ENCODE data around the gene ZMYND19.
"Not testable (repeated sequence)": the region's sequence is repeated elsewhere in the genome, so short reads cannot be mapped to it uniquely, and the experiment has no call there.

Gene ZMYND19

DNA sequence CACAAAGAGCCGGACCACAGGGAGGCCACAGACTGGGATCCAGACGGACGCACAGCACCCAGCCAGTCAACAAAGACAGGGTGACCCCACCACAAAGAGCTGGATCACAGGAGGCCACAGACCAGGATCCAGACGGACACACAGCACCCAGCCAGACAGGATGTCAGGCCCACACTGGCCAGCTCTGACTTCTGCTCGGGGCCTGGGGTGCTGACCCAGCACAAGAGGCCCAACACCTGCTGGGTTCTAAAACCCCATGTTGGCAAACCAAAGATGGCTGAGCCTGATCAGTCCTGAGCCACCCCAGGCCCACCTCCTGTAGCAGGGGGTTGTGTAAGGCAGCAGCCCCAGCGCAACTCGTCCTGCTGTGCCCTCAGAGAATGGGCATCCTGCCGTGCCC lies 6.4 kb downstream of the ZMYND19 start:
- no peak for DNase-seq

DNA sequence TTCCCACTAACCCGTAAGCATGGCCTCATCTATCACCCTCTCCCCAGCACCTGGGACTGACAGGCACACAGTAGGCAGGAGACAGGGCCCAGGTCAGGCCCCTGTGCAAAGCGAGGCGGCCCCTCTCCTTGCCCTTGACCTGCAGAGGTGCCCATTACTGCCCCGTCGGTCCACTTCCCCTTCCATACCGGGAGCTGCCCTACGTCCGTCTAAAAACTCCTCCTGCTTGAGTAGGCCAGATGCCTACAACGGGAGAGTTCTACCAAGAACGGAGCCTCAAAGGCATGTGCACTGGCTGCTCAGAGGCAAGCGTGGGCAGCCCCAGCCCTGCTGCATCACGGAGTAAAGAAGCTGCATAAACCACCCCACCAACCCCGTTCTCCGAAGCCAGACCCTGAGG lies 7.0 kb downstream of the ZMYND19 start:
- no peak for DNase-seq

- no peak for DNase-seq
Measured at GRCh38 chr9:137582286-137582860, 7.9 kb downstream of the ZMYND19 start.

DNA sequence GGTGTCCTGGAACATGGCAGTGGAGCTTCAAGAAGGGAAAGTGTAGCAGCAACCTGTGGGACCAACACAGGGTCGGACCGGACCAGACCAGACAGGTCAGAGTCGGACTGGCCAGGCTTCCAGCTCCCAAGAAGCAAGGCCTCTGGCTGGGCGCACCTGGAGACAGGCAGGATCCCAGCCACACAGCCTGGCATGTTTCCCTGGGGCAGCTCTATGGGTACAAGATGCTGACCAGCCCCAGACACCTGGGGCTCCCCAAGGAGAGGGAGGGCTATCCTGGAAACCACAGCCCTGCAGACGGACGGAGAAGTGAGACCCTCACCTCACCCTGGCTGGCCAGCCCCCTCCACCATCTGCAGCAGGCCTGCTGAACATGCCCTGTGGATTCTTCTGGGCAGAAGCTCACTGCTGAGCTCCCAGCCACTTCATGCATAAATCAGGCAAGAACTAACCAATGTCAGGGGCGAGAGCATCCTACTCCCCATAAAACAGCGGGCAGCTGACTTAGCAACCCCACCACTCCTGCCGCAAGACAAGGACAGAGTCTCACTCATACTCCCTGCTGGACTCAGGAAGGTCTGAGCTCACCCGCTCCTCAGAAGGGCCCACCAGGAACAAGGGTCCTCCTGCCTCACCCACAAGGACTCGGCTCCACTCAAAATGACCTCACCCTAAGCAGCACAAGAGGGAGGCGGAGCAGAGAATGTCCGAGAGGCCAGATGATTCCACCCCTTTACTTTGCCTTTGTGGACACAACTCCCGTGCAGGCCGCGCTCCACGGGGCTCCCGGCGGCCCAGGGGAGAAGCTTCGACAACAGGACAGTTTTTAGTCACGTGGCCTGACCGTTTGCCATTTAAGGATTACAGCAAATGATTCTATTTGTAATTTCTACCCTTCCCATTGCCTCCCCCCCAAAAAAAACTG lies 8.7 kb downstream of the ZMYND19 start:
- no peak for DNase-seq

DNA sequence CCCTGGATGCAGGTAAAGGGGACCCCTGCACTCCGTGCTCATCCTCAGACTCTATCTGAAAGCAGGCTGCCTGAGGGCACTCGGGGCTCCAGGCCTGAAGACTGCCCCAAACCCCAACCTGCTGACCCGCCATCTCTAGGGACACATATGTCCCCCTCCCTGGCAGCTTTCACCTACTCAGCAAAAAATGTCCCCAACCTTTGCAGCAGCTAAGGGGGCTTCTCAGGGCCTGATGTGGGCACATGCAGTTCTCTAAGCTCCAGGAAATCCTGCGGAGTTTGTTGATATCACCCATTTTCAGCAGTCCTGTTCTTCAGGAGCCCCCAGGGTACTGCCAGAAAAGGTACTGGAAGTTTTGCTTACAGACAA lies 9.4 kb downstream of the ZMYND19 start:
- no peak for DNase-seq

DNA sequence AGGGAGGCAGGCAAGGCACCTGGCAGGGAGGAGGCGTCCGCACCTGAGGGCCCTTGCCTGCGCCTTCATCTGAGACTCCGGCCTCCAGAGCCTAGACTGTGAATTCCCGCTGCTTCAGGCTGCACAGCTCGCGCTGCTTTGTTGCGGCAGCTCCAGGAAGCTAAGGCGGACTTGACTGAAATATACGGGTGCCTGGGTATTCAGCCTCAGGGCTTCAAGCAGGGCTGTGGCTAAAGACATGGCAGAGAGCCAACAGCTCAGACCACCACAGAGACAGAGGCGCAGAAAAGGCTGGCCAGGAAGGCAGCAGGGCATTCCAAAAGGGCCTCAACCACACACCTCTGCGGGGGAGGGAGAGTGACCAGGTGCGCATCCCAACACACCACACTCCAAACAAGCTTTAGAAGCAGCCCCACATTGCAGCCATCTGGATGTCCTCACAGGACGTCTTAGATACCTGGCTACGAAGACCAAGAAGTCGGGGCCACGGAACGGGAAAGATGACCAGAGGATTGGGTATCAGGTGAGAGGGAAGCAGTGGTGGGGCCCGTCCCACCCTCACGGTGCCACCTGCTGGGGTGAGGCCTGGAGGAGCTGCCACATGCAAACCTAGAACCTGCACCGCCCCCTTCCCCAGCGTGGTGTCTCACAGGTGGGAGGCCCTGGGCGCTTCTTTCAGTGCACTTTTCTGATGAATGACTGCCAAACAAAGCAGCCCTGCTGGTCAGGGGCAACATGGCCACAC lies 9.9 kb downstream of the ZMYND19 start:
- DNase-seq = no peak

- DNase-seq = no peak
Measured at GRCh38 chr9:137579259-137579604, 11.1 kb downstream of the ZMYND19 start.

GRCh38 chr9:137578518-137579258 lies 11.6 kb downstream of the ZMYND19 start, which contains the start of gene DPH7:
Gene DPH7 (minus strand): TSS chr9:137578925. CDS start chr9:137578777, 148 bp downstream.
- peak; percentile 90 for DNase-seq

DNA sequence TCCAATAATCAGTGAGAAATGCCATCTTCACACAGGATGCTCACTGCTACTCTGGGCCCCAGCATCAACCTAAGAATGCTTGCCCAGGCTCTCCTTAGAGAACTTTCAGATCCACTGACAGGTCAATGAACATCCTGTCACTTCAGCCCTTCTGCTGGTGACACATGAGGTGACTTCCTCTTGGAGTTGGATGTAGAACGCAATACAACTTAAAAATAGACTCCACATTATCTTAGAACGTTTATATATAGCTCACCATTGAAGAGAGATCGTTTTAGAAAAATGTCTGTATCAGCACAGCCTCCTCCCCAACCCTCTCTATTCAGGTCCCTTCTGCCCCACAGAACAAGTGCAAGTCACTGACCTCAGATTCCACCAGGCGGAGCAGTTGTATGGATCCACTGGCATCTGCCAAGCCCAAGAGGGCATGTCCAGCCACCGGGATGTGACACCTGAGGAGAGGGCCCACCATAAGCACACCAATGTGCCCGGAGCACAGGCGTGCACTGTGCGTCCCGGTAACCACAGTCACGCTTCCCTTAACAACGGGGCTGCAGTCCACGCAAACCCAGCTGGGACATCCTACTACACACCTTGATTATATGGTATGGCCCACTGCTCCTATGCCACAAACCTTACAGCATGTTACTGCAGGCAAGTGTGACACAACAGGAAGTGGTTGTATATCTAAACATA lies 14.4 kb downstream of the ZMYND19 start:
- DNase-seq = no peak

DNA sequence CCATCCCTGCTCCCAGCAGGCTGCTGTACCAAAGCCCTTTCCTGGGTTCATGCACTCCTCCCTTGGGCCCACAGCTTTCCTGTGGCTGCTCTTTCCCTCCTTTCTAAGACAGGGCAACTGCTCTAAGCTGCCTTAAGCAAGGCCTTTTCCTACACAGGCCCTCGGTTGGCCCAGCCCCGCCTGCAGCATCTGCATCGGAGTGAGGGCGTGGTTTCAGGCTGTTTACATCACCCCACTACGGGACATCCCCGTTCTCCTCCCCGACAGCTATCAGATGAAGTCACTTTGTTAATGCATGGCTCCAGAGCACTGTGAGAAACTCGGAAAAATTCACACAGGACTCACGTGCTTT lies 15.0 kb downstream of the ZMYND19 start:
- DNase-seq = no peak

DNA sequence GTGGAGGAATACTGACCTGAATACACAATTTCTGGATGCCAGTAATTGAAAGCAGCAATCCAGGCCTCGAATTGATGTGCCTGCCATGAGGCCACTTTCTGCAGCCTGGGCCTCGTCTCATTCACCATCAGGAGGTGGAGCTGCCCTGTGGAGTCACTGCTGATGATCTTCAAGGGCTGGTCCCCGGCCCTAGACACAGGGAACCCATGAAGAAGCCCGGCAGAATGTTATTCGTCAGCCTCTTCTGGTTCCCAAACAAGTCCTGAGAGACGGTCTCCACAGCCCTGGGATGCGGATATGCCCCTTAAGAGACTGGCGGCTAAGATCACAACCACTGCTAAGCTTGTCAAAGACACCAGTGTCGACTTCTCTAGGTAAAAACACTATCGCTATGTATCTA lies 16.1 kb downstream of the ZMYND19 start:
- no peak for DNase-seq

DNA sequence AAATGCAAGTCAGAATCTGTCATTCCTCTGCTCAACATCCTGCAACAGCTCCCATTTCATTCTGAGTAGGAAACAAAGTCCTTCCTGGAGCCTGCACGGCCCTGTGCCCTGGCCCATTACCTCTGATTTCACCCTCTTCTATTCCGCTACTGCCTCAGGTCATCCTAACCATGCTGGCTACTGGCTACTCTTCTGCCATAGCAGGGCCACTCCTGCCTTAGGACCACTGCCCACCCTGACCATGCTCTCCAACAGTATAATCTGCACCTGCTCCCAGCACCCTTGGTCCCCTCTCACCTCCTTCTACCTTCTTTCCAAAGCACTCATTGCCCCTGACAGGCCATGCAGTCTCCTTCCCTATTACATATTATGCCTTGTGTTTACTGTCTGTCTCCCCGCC lies 19.7 kb downstream of the ZMYND19 start:
- DNase-seq = no peak

DNA sequence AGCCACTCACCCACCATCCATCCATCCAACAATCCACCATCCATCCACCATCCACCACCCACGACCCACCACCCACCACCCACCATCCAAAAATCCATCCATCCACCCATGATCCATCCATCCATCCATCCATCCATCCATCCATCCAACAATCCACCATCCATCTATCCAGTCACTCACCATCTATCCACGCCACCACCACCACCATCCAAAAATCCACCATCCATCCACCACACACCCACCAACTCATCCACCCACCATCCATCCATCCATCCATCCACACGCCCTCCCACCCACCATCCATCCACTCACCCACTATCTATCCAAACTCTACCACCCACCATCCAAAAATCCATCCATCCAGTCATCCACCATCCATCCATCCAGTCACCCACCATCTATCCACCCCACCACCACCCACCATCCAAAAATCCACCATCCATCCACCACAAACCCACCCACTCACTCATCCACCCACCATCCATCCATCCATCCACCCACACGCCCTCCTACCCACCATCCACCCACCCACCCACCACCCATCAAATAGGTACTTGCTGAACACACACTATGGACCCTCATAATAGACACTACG lies 20.6 kb downstream of the ZMYND19 start:
- no peak for DNase-seq

DNA sequence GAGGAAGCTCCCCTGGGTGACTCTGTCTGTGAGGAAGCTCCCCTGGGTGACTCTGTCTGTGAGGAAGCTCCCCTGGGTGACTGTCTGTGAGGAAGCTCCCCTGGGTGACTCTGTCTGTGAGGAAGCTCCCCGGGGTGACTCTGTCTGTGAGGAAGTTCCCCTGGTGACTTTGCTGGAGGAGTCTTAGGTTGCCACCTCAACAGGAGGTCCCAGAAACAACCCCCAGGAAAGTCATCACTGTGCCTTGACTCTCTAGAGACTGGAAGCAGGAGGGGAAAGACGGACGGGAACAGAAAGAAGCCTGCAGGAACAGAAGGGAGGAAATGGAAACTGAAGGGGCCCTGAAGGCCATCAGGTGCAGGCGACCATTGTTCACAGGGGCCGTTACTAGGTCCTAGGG lies 21.9 kb downstream of the ZMYND19 start:
- DNase-seq = not testable (repeated sequence)

DNA sequence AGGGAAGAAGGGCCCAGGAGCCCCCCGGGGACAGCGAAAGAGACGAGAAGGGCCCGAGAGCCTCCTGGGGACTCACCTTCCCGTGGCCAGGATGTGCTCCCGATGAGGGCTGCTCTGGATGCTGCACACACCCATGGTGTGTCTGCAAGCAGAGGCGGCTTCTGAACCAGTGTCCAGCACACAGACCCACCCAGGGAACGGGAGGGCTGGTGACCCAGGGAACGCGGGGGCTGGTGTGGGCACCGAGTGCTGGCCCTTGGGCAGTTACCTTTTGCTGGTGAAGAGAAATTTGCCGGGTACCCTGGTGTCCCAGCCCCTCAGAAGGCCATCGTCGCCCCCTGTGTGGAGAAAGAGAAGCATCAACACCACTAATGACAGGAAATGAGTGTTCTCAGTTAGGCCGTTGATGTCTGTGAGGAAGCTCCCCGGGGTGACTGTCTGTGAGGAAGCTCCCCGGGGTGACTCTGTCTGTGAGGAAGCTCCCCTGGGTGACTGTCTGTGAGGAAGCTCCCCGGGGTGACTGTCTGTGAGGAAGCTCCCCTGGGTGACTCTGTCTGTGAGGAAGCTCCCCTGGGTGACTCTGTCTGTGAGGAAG lies 25.4 kb downstream of the ZMYND19 start:
- no peak for DNase-seq

- DNase-seq = no peak
Measured at GRCh38 chr9:137564134-137564533, 26.2 kb downstream of the ZMYND19 start.

DNA sequence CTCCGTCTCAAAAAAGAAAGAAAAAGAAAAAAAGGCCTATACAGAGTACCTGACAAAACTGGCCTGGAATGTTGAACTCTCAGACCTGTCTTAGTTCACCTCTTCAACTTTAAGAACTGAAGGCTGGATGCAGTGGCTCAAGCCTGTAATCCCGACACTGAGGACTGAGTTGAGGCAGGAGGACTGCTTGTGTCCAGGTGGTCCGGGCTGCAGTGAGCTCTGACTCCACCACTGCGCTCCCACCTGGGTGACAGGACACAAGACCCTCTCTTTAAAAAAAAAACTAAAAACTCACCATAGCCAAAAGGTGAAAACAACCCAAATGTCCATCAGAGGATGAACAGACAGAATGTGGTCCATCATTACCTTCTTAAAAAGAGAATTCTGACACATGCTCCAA lies 32.2 kb downstream of the ZMYND19 start:
- no peak for DNase-seq

DNA sequence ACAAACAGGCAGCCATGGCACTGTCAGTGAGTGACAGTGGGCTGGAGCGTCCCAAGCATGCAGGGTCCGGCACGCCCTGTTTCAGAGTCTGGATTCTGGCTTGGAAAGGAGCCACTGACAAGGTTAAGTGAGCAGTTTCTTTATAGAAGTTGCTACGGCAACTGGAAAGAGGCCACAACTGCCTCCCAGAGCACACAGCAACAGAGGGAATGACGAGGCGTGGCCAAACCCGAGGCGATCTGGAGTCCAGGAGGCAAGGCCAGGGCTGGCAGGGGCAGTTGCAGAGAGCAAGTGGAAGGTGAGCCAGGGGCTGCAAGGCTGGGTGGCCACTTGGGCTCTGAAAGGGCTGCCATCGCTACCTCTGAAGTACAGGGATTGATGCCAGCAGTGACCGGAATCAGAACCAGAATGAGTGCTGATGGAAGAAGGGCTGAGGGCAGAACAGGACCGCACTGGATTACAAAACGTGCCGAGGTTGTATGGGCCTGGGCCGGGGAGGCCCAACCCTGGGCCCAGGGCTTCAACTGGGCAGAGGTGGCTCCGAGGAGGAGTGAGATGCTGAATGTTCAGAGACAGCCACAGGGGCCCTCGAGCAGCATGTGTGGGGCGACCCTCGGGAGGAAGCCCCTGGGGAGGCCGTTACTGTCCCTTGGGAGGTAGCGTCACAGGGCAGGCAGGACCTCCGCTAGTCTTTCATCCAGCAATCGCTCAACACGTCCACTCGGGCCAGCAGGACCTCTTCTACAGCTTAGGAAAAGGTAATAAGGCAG lies 34.1 kb downstream of the ZMYND19 start:
- no peak for DNase-seq

GRCh38 chr9:137555179-137555578 lies 35.1 kb downstream of the ZMYND19 start:
- no peak for DNase-seq

DNA sequence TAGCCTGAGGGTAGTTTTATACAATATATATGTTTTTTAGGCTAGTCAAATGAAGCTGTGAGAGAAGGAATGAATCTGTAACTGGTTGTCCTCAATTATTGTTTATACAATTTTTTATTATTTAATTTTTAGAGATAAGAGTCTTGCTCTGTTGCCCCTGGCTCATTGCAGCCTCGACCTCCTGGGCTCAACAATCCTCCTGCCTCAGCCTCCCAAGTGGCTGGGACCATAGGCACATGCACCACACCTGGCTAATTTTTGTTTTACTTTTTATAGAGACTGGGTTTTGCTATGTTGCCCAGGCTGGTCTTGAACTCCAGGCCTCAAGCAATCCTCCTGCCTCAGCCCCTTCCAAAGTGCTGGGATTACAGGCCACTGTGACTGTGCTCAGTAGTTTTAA lies 36.0 kb downstream of the ZMYND19 start:
- no peak for DNase-seq

DNA sequence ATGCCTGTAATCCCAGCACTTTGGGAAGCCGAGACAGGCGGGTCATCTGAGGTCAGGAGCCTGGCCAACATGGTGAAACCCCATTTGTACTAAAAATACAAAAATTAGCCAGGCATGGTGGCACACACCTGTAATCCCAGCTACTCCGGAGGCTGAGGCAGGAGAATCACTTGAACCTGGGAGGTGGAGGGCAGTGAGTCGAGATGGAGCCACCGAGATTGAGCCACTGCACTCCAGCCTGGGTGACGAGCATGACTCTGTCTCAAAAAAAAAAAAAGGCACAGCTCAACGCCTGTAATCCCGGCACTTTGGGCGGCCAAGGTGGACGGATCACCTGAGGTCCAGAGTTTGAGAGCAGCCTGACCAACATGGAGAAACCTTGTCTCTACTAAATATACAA lies 36.7 kb downstream of the ZMYND19 start:
- not testable (repeated sequence) for DNase-seq

All from NCI-H2029 (cell line).